Measurements from ENCODE around the gene KRT38.
A peak's percentile ranks its signal among the peaks of the same experiment; 100 is the strongest.
"Not testable (repeated sequence)": the region's sequence is repeated elsewhere in the genome, so short reads cannot be mapped to it uniquely, and the experiment has no call there.

The KRT38 gene

DNA sequence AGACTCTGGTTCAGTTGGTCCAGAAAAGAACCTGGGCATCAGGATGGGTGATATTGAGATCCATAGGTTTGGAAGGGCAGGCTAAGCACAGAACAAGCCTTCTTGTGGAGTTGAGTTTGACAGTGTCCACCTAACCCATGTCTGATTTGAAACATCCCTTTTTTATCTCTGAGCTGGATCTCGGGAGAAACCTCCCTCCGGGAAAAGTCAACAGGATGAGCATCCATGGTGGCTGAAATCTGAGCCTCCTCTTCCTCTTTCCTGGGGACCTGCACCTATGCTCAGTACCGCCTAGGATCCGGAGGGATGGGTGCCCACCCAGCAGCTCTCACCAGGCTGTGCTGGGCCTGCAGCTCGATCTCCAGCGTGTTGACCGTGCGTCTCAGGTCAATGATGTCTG, 23.0 kb upstream of the KRT38 start:
- intact Hi-C loops (cut with DNase I), result no loop called here
- no peak for DNase-seq

DNA sequence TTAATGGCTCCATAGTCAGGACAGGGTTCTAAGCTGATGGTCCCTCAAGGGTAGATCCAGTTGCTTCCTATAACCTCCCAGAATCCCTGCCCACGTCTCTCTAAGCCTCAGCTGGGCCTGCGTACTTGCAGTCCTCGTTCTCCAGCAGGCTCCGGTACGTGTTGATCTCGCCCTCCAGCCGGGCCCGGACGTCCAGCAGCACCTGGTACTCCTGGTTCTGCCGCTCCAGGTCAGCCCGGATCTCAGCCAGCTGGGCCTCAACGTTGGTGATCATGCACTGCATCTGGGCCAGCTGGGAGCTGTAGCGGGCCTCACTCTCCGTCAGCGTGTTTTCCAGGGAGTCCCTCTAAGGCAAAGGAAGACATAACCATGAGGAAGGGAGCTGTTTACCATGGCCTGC, 21.9 kb upstream of the KRT38 start:
- no peak for DNase-seq
- intact Hi-C loops (cut with DNase I), result no loop called here

DNA sequence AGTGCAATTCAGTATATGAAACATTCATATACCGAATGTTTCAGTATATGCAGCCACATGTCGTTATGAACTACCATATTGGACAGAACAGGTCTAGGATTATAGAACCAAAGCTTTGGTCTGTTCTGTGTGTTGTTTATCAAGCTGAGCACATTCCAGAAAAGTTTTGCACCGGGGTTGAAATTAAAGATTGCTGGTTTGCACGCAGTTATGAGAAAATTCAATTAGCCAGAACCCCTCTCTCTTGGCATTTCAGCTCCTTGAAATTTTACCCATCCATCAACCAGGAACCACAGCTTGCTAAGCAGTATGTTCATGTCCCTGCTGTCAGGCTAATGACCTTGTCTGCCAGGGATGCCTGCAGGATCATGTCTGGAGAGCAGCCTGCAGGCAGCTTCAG, 16.9 kb upstream of the KRT38 start:
- DNase-seq, result no peak
- intact Hi-C loops (cut with DNase I), result no loop called here

DNA sequence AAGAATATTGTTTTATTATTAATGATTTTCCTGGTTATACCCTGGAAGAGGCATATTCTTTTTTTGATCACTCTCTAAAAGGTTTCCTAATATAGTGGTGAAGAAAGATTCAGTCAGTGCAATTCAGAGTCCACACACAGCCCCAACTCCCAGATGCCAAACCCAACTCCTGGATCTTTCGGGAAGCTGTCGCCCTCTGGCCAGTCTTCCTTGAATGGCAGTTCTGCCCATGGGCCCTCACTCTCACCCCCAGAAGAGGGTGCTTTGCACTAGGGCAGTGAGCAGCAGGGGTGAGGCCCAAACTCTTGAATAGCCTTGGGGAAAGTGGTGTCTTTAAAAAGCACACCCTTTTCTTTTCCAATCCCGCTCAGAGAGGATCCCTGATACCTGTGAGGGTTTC, 15.4 kb upstream of the KRT38 start:
- intact Hi-C loops (cut with DNase I), result no loop called here

DNA sequence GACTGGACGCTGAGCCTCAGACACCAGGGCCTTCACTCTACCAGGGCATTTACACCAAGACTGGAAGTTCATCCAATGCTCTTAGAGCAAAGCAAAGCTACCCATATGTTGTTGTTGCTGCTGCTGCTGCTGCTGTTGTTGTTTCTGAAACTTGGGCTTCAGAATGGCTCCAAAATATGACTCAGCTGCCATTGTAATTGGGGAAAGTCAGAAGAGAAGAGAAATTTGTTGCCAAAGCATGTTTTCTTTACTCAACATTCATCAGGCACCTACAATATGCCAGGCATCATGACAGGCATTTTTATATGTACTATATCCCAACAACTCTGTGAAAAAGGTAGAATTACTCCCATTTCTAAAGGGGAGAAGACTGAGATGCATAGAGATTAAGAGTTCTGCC, 14.5 kb upstream of the KRT38 start:
- no peak for DNase-seq
- intact Hi-C loops (cut with DNase I), result no loop called here

More for the DNA sequence above, 15.4 kb upstream of the KRT38 start:
- no peak for DNase-seq

DNA sequence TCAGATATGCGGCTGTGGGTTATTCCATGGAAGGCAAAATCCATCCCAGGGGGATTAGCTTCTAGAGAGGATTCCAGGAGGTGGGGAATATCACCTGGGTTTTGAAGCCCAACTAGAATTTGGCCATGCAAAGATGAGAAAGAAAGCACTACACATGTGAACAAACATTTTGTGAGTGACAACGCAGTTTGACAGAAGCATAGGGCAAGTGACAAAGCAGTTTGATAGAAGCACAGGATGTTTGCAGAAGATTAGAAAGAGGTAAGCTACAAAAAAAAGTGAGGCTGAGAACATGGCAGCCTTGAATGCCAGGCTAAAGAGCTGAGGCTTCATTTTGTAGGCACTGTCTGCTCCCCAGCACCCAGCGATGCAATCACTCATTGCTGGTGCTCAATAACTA, 12.3 kb upstream of the KRT38 start:
- intact Hi-C loops (cut with DNase I), result no loop called here
- DNase-seq, result no peak

DNA sequence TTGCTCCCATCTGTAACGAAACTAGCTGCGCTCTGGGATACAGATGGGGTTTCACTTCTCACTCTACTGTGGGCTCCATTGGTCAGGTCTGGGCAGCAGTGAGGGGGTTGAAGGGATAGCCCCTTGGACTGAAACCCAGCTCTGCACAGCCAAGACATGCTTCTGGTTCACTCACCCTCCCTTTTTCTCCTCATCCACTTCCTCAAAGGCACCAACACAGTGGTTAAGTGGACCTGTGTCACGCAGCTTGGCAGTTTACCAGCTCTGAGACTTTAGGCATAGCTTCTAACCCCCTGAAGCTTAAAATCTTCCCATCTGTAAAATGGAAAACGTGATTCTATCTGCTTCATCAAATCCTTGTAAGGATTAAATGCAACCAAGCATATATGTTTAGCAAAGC, 11.5 kb upstream of the KRT38 start:
- DNase-seq, result no peak
- intact Hi-C loops (cut with DNase I), result no loop called here

DNA sequence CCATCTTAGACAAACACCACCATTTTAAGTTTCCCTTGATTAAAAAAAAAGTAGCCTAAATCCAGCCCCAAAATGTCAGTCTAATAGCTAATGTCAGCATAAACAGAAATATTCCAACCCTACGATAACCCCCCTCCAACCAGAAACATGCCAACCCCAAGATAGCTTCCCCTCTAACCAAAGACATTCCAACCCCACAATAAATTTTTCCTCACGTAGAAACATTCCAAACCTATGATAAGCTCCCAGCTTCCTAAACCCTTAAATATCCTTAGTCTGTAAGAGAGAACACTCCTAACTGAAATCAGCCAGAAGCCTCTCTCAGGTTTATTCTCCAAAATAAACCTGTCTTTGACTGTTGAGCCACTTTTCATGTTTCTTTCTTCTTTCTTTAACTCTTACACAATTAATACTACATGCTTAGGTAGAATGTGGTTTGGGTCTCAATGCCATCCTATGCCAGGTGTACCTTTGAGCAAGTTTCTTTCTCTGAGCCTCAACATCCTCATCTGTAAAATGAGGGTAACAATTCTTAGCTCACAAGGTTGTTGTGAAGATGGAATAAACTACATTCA, 10.5 kb upstream of the KRT38 start:
- DNase-seq, result no peak
- intact Hi-C loops (cut with DNase I), result no loop called here

DNA sequence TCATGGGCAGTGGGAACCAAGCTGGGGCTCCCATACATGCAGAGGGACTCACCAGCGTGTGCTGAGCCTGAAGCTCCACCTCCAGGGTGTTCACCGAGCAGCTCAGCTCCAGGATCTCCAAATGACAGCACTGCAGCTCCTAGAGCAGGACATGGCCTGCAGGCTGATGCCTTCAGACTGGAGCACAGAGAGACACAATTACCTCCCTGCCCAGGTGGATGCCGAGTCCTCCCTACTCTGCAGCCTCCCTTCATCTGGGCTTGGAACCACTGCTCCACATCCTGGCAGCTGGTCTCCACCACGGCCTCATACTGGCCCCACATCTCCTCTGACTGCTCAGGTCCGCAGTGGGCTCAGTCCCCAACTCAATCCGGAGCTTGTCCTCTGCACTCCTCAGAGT, 8.2 kb upstream of the KRT38 start:
- no peak for DNase-seq
- intact Hi-C loops (cut with DNase I), result no loop called here

DNA sequence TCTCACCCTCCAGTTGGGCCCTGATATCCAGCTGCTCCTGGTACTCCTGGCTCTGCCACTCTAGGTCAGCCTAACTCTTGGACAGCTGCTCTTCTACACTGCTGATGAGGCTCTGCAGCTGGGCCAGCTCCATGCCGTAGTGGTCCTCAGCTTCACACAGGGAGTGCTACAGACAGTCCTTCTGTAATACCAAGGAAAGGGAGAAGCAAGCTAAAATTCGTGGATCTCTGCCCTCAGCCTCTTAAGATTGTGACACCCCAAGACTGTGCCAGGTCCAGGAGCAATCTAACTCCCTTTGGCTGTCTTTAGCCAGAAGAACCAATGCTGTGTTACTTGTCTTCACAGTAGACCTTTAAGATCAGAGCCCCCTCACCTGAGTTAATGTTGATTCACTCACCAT, 7.7 kb upstream of the KRT38 start:
- DNase-seq, result no peak
- intact Hi-C loops (cut with DNase I), result no loop called here

DNA sequence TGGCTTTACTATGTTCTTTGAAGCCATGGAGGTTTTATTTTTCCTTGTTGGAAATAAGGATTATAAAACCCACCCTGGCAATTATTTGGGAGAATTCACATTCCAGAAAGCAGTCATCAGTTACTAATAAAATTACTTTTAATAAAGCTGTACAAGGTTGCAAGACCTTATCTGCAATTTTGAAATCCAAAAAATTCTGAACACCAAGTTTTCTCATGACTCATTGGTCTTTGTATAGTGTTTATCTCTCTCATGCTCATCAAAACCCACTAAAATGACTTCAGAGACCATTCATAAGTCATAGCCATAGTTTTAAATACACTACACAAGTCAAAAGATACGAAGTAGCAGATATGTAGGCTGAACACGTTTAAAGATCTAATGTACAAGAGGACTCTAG, 6.0 kb upstream of the KRT38 start:
- intact Hi-C loops (cut with DNase I), result no loop called here
- no peak for DNase-seq

DNA sequence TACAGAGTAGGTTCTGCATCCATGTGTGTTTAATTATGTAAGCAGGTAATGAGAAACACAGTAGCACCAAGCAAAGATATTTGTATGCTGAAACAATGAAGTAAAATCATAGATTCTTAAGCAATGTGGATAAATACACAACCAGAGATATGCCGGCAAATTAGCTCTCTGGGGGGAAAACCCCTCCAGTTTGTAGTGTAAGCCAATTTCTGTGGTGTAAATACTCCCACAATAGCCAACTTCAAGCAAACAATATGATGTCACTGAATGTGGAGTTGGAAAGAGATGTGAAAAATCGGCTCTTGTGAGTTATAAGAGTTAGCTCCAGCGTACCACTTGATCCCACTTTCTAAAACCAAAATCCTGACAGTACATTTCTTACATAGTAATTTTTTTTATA, 3.9 kb upstream of the KRT38 start:
- intact Hi-C loops (cut with DNase I), result no loop called here
- DNase-seq, result no peak

DNA sequence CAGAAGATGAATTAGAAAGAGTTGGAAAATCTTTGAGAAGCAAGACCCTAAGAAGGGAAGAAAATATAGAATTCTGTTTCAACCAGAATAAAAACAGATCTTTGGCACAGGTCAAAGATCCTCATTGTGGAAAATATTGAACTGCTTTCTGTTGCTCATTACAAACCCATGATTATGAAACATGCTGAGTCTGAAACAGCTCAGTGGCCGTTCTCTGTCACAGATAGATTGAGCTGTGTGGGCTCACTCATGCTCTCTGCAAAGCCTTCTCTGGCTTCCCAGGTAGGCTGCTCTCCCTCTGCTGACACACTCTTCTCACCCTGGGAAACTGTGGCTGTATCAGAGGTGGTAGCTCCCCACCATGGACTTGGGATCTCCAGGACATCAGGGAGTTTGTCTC, 3.4 kb upstream of the KRT38 start:
- intact Hi-C loops (cut with DNase I), result no loop called here
- DNase-seq, result no peak

DNA sequence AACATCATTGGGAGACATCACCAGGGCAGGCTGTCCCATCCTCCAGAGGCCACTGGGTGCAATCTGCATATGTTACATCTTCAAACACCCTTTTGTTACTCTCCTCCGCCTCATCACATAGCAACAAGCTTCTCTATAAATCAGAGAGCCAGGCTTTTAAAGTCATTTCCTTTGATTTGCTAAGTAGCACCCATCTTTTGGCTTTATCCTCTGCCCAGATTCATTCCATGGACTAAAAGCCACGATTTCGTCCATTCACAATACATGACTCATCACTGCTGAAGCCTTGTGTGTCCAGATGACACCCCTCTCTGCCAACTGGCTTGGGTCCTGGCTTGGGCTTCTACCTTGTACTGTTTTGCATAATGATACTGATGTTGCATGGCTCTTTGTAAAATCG, 2.0 kb upstream of the KRT38 start:
- intact Hi-C loops (cut with DNase I), result no loop called here
- DNase-seq, result peak in 1 of 10 donors; percentile 35

DNA sequence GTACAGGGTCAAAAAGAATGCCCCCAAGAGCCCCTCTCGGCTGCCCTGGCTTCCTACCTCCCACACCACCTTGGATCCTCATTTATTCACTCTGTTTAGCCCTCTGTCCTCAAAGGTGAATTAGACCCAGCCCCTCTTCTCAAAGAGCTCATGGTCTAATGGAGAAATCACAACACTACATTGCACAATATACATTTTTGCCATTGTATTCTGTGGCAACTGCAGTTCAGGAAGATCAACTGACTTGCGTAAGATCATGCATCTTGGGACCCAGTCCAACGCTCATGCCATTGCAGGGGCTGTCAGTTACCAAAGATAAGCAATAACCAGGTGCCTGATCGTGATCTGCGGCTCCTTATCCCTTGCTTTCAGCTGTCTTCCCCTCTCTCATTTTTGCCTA, 1.4 kb downstream of the KRT38 start:
- DNase-seq, result no peak
- intact Hi-C loops (cut with DNase I), result no loop called here

DNA sequence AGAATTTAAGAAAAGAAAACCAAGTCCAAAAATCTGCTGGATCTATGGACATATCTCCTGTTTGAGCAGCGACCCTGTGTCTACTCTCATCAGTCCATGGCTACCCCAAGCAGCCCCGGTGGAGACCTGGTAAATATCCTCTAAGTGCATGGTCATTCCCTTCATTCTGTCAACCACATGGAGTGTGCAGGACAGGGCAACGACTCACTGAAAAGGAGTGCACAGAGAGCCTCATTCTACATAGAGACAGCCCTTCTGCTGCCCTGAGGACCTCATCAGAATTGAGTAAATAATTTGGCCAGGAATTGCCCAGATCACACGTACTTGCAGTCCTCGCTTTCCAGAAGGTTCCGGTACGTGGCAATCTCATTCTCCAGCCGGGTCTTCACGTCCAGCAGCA, 3.0 kb downstream of the KRT38 start:
- intact Hi-C loops (cut with DNase I), result no loop called here

DNA sequence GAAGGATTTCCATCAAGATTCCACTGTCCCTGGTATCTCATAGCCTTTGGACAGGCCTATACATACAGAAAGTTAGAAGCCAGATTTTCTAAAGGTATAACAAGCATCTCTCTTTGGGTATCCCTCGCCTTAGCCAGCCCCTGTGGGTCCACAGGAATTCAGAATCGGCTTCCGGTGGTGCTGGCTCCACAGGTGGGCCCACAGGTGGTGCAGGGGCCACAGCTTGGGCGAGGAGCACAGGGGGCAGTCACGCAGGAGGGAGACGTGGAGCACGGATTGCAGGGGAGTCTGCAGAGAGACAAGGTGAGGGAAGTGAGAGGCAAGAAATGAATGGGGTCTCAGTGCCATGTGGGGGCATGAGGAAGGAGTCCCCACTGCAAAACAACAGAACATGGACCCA, 3.5 kb downstream of the KRT38 start:
- intact Hi-C loops (cut with DNase I), result no loop called here
- no peak for DNase-seq

More for the DNA sequence above, 3.0 kb downstream of the KRT38 start:
- no peak for DNase-seq

DNA sequence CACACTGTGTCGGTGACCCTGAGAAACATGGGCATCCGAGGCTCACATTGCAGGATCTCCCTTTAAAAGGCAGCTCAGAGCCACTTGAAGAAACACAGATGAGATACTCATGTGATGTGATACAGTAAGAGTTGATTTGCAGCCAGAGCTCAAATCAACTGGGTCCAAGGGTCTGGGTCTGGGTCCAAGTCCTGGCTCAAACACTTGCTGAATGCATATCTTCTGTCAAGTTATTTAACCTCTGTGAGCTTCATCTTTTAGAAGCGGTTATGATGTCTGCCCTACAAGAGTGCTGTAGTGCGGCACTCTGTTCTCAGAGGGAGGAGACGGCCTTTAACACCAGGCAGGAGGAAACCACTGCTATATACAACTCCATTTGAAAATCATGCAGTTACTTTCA, 6.4 kb downstream of the KRT38 start:
- DNase-seq, result no peak
- intact Hi-C loops (cut with DNase I), result no loop called here

DNA sequence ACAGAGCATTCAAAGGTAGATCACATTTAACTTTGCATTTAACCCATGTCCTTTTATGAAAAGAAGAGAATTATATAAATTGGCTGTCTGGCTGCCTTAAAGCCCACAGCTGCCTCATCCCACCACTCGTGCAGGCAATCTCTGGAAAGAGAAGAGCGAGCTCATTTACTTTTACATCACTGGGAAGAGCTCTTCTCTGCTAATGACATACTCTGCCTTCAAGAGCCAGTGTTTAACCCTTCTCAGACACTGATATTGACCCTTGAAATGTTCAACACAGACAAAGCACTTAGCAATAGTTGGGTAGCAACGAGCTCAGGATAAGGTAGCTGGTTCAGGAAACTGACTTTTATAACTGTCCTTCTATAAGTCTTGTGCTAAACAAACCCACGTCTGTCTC, 6.8 kb downstream of the KRT38 start:
- no peak for DNase-seq
- intact Hi-C loops (cut with DNase I), result no loop called here

DNA sequence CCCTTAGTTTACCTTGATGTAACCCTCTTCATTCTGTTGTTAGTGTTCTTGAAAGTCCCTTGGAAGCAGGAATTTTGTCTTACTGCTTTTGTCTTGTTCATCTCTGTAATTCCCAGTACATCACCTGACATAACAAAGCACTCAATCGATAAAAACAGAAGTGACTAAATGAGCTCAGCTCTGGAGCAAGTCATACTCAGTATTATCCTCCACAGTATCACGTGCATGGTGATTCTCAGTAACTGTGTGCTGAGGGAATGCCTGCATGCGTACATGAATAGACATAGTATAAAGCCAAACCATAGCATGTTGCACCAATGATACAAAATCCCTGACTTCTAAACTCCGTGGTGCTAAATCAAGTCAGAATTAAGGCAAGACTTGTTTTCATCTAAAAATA, 7.2 kb downstream of the KRT38 start:
- no peak for DNase-seq
- intact Hi-C loops (cut with DNase I), result no loop called here

DNA sequence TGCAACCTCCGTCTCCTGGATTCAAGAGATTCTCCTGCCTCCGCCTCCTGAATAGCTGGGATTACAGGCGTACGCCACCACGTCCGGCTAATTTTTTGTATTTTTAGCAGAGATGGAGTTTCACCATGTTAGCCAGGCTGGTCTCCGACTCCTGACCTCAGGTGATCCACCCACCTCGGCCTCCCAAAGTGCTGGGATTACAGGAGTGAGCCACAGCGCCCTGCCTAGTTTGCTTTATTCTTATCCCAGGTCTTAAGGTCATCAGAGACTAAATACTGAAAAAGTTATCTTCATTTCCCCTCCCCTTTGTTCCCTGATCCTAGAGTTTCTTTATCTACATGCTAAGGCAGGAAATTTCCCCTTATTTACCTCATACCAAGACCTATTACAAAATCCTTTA, 10.4 kb downstream of the KRT38 start:
- not testable (repeated sequence) for DNase-seq

DNA sequence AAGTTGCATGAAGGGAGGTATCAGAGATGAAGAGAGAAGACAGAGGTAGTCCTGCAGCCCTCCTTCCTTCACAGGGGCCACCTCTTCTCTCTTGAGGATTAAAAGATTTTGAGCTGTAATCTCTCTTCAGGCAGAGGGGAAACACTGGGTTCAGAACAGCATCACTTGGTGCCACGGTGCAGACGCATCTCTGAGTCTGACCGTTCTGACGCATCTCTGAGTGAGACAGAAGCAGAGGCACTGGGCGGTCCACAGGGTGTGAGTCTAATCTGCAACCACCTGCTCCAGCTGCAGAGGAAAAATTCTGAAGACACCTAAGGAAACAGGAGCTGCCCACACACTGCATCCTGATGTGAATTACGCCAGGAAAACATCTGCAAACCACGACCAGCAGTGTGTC, 11.1 kb downstream of the KRT38 start:
- intact Hi-C loops (cut with DNase I), result no loop called here
- DNase-seq, result no peak

More for the DNA sequence above, 10.4 kb downstream of the KRT38 start:
- intact Hi-C loops (cut with DNase I), result not testable (repeated sequence)

DNA sequence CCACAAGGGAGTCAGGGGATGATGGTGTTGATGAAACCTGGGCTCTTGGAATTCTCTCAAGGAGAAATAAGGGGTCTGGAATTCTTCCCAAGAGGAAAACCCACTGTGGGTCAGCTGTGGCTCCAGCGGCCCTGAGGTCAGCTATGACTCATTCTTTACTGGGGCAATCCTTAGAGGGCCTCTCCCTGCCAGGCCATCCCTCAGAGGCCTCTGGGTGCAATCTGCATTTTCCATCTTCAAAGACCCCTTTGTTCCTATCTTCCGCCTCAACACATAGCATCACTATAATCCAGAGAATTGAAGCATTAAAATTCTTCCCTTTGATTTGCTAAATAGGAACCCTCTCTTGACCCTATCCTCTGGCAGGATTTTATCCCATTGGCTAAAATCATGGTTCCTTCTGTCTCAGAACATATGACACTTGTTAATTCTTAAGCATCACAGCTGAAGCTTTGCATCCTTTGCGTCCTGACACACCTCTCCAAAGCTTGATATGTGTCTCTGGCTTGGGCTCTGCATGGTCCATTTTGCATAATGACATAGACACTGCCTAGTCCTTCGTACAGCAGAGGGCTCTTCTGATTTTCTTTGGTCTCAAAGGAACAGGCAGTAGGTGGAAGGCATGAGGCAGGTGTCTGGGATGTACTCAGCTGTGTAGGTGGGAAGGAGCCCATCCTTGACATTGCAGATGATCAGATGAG, 12.0 kb downstream of the KRT38 start:
- intact Hi-C loops (cut with DNase I), result no loop called here
- no peak for DNase-seq
